Stimulated activated CD4-positive, alpha-beta T cell treated with anti-CD3 and anti-CD28 coated beads, Interleukin-2, amount 100 ng/mL, for 4 hours (primary cell): ENCODE data around the gene LCE2B.

Experiments
- DNase-seq: peaks from one replicate; pipeline ENCODE4 v3.0.0-alpha.2; 2020; ENCODE audit warnings: low read depth

Gene LCE2B

DNA sequence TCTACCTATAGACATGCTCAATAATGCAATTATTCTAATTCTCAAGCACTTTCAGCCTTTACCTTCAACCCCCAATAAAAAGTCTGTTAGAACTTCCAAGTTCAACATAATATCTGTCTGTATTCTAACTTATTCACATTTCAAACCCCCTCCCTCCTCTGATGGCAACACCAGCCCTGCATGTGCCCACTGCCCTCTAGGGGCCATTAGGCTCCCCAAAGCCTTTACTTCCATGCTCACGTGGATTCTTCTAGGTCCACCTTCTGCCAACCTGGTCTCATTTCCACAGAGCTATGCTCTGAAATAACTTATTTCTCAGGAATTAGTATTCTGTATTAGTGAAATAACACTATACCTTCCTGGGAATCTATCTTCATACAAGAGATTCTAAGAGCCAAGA lies 49.7 kb downstream of the LCE2B start:
- no peak for DNase-seq
